HepG2 (cell line): ENCODE results near the gene ACTR6. TPM values are rescaled to one million over a fixed set of nuclear protein-coding genes. Genes with fewer than 3 reads are reported as not detected.
A peak's percentile ranks its signal among the peaks of the same experiment; 100 is the strongest.

Source experiments
- ATAC-seq: fragments of 200-7000 bp; cut with Tn5 transposase; 3 replicates; pipeline ENCODE4 v1.9.1; 2020; ENCODE audit warnings: mild to moderate bottlenecking, moderate library complexity
- BruUV-seq: library from RNA; stranded (reverse); fragments of 400-500 nt; replicated peaks from 2 replicates; lab custom pipeline; 2021; lab: Mats Ljungman, UMichigan
- CTCF ChIA-PET: fragments of 300-600 bp; formaldehyde crosslinking; extraction: SDS; loops from one replicate; lab custom pipeline; 2021; ENCODE audit warnings: low total read pairs, inconsistent platforms, low intra/inter-chr PET ratio; lab: Yijun Ruan, JAX
- POLR2A ChIA-PET: fragments of 350-600 bp; sonication (Branson Sonifier 250); formaldehyde crosslinking; loops from one replicate; lab custom pipeline; 2020; ENCODE audit warnings: antibody characterized with exemption, inconsistent platforms; lab: Yijun Ruan, JAX
- DNase-seq: peaks from one replicate; pipeline ENCODE4 v3.0.0-alpha.2; 2015; ENCODE audit warnings: low spot score
- FAIRE-seq: peaks from 3 replicates; lab custom pipeline; 2011; peaks lifted over from hg19 to GRCh38; lab: Jason Lieb, UNC
- H2AFZ ChIP-seq: one replicate; pipeline ENCODE4 v1.6.1; 2011; ENCODE audit warnings: low read length, inconsistent platforms
- H3K27ac ChIP-seq: fragments of 300-600 bp; 3 replicates; pipeline ENCODE4 v1.8.0; 2011; ENCODE audit warnings: mixed run types, mild to moderate bottlenecking, mixed read lengths, low read length, inconsistent platforms; ENCODE audit not compliant: insufficient read depth; ENCODE audit errors: extremely low read length
- H3K27me3 ChIP-seq, 2 experiments: fragments of 200-600 bp in 1 of 2; 2 replicates in 1 of 2; 3 replicates in 1 of 2; pipeline versions ENCODE4 v1.6.0 to v1.8.0; 2011; ENCODE audit warnings: low read length in 2 of 2, mild to moderate bottlenecking in 2 of 2, moderate library complexity in 2 of 2, inconsistent platforms in 1 of 2; ENCODE audit not compliant: insufficient read depth in 2 of 2, control insufficient read depth in 1 of 2
- H3K36me3 ChIP-seq, 2 experiments: fragments of 200-600 bp in 1 of 2; replicated peaks in 1 of 2; 2 replicates in 1 of 2; 3 replicates in 1 of 2; pipeline versions ENCODE4 v1.5.1 to v1.8.0; 2011; ENCODE audit warnings: low read length in 2 of 2, inconsistent platforms in 1 of 2; ENCODE audit not compliant: insufficient read depth in 2 of 2, control insufficient read depth in 1 of 2
- H3K4me1 ChIP-seq: 2 replicates; pipeline ENCODE4 v1.5.1; 2012; ENCODE audit warnings: low read length, inconsistent platforms; ENCODE audit not compliant: insufficient read depth
- H3K4me2 ChIP-seq: 2 replicates; pipeline ENCODE4 v1.6.0; 2011; ENCODE audit warnings: low read depth, low read length, inconsistent platforms
- H3K4me3 ChIP-seq, 3 experiments: fragments of 200-600 bp in 1 of 3; sonication (generic), shearing (Covaris generic) in 1 of 3; replicated peaks in 1 of 3; 2 replicates each; pipeline ENCODE4 v1.5.1; 2011 to 2016; ENCODE audit warnings: low read length in 3 of 3, inconsistent platforms in 2 of 3, low read depth in 2 of 3, mild to moderate bottlenecking in 2 of 3, control low read depth in 1 of 3, mixed read lengths in 1 of 3; ENCODE audit not compliant: insufficient read depth in 1 of 3
- H3K79me2 ChIP-seq: one replicate; pipeline ENCODE4 v1.6.1; 2011; ENCODE audit warnings: low read length, inconsistent platforms; ENCODE audit not compliant: insufficient read depth
- H3K9ac ChIP-seq: 2 replicates; pipeline ENCODE4 v1.6.0; 2011; ENCODE audit warnings: mild to moderate bottlenecking, low read depth, low read length, inconsistent platforms; ENCODE audit not compliant: insufficient read depth
- H3K9me3 ChIP-seq: 2 replicates; pipeline ENCODE4 v1.5.1; 2012; ENCODE audit warnings: mild to moderate bottlenecking, low read length
- H4K20me1 ChIP-seq: 2 replicates; pipeline ENCODE4 v1.6.0; 2011; ENCODE audit warnings: inconsistent platforms, mild to moderate bottlenecking, low read length, moderate library complexity; ENCODE audit not compliant: insufficient read depth
- CTCF ChIP-seq: sonication (generic); formaldehyde crosslinking; IDR thresholded peaks from 2 replicates; pipeline ENCODE4 v1.5.0; 2020; ENCODE audit warnings: mild to moderate bottlenecking, missing genetic modification reagents, moderate library complexity
- EZH2 ChIP-seq: conservative IDR thresholded peaks from 2 replicates; pipeline ENCODE4 v1.6.1; 2012; ENCODE audit warnings: mild to moderate bottlenecking, low read depth, low read length, moderate library complexity
- SMAD1 ChIP-seq: sonication (generic); formaldehyde crosslinking; IDR thresholded peaks from 2 replicates; pipeline ENCODE4 v1.4.0; 2020; ENCODE audit warnings: missing genetic modification reagents, low read depth, mild to moderate bottlenecking, borderline replicate concordance
- STAG1 ChIP-seq: sonication (generic); formaldehyde crosslinking; IDR thresholded peaks from 2 replicates; pipeline ENCODE4 v1.4.0; 2020; ENCODE audit warnings: missing genetic modification reagents
- ZNF235 ChIP-seq: sonication (generic); formaldehyde crosslinking; IDR thresholded peaks from 2 replicates; pipeline ENCODE4 v1.8.1; 2023; ENCODE audit warnings: mild to moderate bottlenecking, missing genetic modification reagents, borderline replicate concordance
- ZNF331 ChIP-seq: sonication (generic); formaldehyde crosslinking; IDR thresholded peaks from 2 replicates; pipeline ENCODE4 v1.4.0; 2020; ENCODE audit warnings: missing genetic modification reagents
- ZNF335 ChIP-seq: sonication (generic); formaldehyde crosslinking; IDR thresholded peaks from 2 replicates; pipeline ENCODE4 v1.4.0; 2020; ENCODE audit warnings: missing genetic modification reagents
- ZNF678 ChIP-seq: sonication (generic); formaldehyde crosslinking; IDR thresholded peaks from 2 replicates; pipeline ENCODE4 v1.4.0; 2020; ENCODE audit warnings: mild to moderate bottlenecking, missing genetic modification reagents
- ZNF770 ChIP-seq: sonication (generic); formaldehyde crosslinking; IDR thresholded peaks from 2 replicates; pipeline ENCODE4 v1.5.0; 2020; ENCODE audit warnings: mild to moderate bottlenecking, missing genetic modification reagents
- WGBS: methylation state at CpG from one replicate; pipeline ENCODE4 v1.1.6; 2017; ENCODE audit warnings: low lambda C conversion rate; 5-methylcytosine and 5-hydroxymethylcytosine counted together
- in situ Hi-C: cut with HindIII; loops from 2 replicates; pipeline ENCODE4 v1.10.0; 2017; ENCODE audit warnings: low pct_unique_long_range_greater_than_20kb; ENCODE audit not compliant: extremely low pct_ligation_motif_present
- intact Hi-C: fragments of 100-400 bp; cut with micrococcal nuclease; formaldehyde crosslinking; loops from one replicate; pipeline ENCODE4 v1.10.0; 2022; ENCODE audit not compliant: unreplicated experiment
- polyA plus RNA-seq, 8 experiments: library from polyadenylated mRNA; depleted of rRNA in 3 of 8; stranded (reverse) in 7 of 8; unstranded in 1 of 8; fragments of >200 nt; fragmentation: Illumina TruSeq in 4 of 8; extraction: Trizol in 4 of 8; gene quantifications; 2 replicates each; pipeline versions ENCODE4 v1.2.1 to v1.2.3, GENCODE V29; 2011 to 2016; ENCODE audit warnings: low read depth in 4 of 8, missing spikeins in 1 of 8, mixed read lengths in 1 of 8; ENCODE audit not compliant: insufficient read depth in 1 of 8
- total RNA-seq, 5 experiments: library from RNA; depleted of rRNA; stranded (reverse); fragments of >200 nt; fragmentation: Illumina TruSeq; extraction: Trizol; gene quantifications; 2 replicates each; pipeline ENCODE4 v1.2.3, GENCODE V29; 2016; ENCODE audit warnings: low read depth in 1 of 5

ACTR6 gene
- total and polyA plus RNA-seq, 2 of the 13 experiments (the other 11 are each of a cell fraction or from before 2014, with no cell fraction given) = 12.9 to 22.4 TPM

DNA sequence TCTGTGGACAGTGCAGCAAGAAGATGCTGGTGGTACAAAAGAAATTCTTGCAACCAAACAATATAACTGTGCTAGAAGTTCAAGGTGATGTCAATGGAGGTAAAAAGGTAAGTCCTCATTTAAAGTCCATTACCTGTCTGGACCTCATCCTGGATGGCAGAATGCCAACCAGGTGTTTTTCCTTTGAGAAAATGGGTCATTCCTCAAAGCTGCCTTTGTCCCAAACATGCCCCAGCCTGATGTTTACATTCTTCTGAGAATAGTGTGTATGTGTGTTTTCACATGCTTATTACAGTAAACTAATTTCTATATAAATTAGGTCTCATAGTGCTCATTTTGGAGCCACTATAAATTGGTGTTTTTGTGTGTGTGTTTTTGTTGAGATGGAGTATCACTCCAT lies 24.9 kb downstream of the ACTR6 start (continued):
- TF ChIP-seq SMAD1 (CRISPR knock-in tag) (no peak), ZNF678 (CRISPR knock-in tag) (no peak)

DNA sequence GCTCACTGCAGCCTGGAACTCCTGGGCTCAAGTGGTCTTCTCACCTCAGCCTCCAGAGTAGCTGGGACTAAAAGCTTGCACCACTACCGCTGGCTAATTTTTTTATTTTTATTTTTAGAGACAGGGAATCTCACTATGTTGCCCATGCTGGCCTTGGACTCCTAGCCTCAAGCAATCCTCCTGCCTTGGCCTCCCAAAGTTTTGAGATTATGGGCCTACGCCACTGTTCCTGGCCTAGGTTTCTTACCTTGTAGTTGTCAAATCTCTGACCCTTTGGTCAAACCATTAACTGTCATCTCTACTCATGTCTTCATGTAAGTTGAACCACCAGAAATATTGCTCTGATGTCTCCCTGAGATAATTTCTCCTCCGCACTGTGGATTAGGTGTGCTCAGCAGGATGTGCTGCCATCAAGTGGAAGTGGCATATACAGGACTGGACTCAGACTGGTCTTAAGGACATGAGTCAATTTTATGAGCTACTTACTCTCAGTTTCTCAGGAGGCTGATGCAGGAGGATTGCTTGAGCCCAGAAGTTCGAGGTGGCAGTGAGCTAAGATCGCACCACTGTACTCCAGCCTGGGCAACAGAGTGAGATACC lies 28.5 kb downstream of the ACTR6 start:
- H3K9ac ChIP-seq = no peak overlapping the region
- BruUV-seq = no TSS peak
- no peak overlapping the region for H3K4me2 ChIP-seq
- H2AFZ ChIP-seq = no peak overlapping the region
- DNase-seq (peak; percentile 28), ATAC-seq (peak; percentile 86), FAIRE-seq (peak; percentile 12)
- no peak overlapping the region for H3K27ac ChIP-seq
- WGBS = 92% methylated on average over 5 of the region's 5 CpGs
- H3K79me2 ChIP-seq = no peaks in the 10 kb centered on the region
- no peaks in the 10 kb centered on the region for H4K20me1 ChIP-seq
- H3K4me3 ChIP-seq = no peak overlapping the region
- H3K4me1 ChIP-seq = no peaks in the 10 kb centered on the region
- intact Hi-C loops (no loop called here), in situ Hi-C loops (no loop called here)
- POLR2A ChIA-PET = no interaction called here
- peaks cover 0 to 9% of the 10 kb centered on the region in 2 experiments; a peak in 3 of 5 replicates for H3K36me3 ChIP-seq
- H3K27me3 ChIP-seq = no peaks in the 10 kb centered on the region
- TF ChIP-seq STAG1 (CRISPR knock-in tag) (peak; percentile 69), CTCF (peak; percentile 54), ZNF770 (CRISPR knock-in tag) (peak; percentile 78), ZNF235 (CRISPR knock-in tag) (no peak), ZNF335 (no peak), ZNF331 (no peak), EZH2 (no peak)
- CTCF ChIA-PET = no interaction called here
- no peaks in the 10 kb centered on the region for H3K9me3 ChIP-seq
